NT2/D1 (cell line): ENCODE data around the gene ACO2.

ENCODE experiments used
- SUZ12 ChIP-seq: IDR thresholded peaks from 2 replicates; pipeline ENCODE4 v1.6.1; 2011; ENCODE audit not compliant: insufficient read length, insufficient read depth; ENCODE audit errors: extremely low read depth
- YY1 ChIP-seq: IDR thresholded peaks from 2 replicates; pipeline ENCODE4 v1.6.1; 2011; ENCODE audit not compliant: insufficient read length, insufficient read depth
- ZNF274 ChIP-seq: IDR thresholded peaks from 2 replicates; pipeline ENCODE4 v1.6.1; 2011; ENCODE audit warnings: mild to moderate bottlenecking, low read depth, low read length

- no peak for TF ChIP-seq ZNF274
- no peak for TF ChIP-seq YY1
- no peak for TF ChIP-seq SUZ12
Measured at GRCh38 chr22:41507330-41508063, 38.6 kb downstream of the ACO2 start.
